ENCODE measurements around the gene RASGEF1C. TPM values are rescaled to one million over a fixed set of nuclear protein-coding genes. Genes with fewer than 3 reads are reported as not detected.

The RASGEF1C gene
- polyA plus RNA-seq, 5 donors = 0.10 to 0.35 (median 0.19) TPM; not detected in 1

GRCh38 chr5:180120237-180121101 is 88.5 kb downstream of the RASGEF1C start:
- no peak for DNase-seq

GRCh38 chr5:180119903-180120236 is 89.1 kb downstream of the RASGEF1C start:
- DNase-seq = no peak

GRCh38 chr5:180119031-180119902 is 89.7 kb downstream of the RASGEF1C start:
- DNase-seq = no peak

GRCh38 chr5:180118391-180118791 is 90.6 kb downstream of the RASGEF1C start:
- no peak for DNase-seq

GRCh38 chr5:180117000-180117725 is 91.8 kb downstream of the RASGEF1C start:
- DNase-seq = no peak

GRCh38 chr5:180116077-180116999 is 92.7 kb downstream of the RASGEF1C start:
- no peak for DNase-seq

GRCh38 chr5:180115326-180116076 is 93.5 kb downstream of the RASGEF1C start:
- no peak for DNase-seq

- no peak for DNase-seq
Observed at GRCh38 chr5:180114304-180115003, 94.6 kb downstream of the RASGEF1C start.

- DNase-seq = no peak
Observed at GRCh38 chr5:180113660-180114303, 95.2 kb downstream of the RASGEF1C start.

GRCh38 chr5:180112181-180112861 is 96.7 kb downstream of the RASGEF1C start:
- DNase-seq = no peak

- no peak for DNase-seq
Observed at GRCh38 chr5:180111273-180112002, 97.6 kb downstream of the RASGEF1C start.

- no peak for DNase-seq
Observed at GRCh38 chr5:180109920-180110319, 99.1 kb downstream of the RASGEF1C start.

GRCh38 chr5:180107005-180107404 is 102.0 kb downstream of the RASGEF1C start:
- no peak for DNase-seq

- no peak for DNase-seq
Observed at GRCh38 chr5:180105827-180106312, 103.1 kb downstream of the RASGEF1C start.

- no peak for DNase-seq
Observed at GRCh38 chr5:180104168-180104530, 104.9 kb downstream of the RASGEF1C start.

- DNase-seq = no peak
Observed at GRCh38 chr5:180103487-180104167, 105.4 kb downstream of the RASGEF1C start.

GRCh38 chr5:180102636-180103035 is 106.4 kb downstream of the RASGEF1C start:
- no peak for DNase-seq
